Activated CD4-positive, CD25-positive, alpha-beta regulatory T cell treated with anti-CD3 and anti-CD28 coated beads, Interleukin-2, amount 50 U/mL, for 72 hours (primary cell): Measurements from ENCODE around the gene SMIM45.
A peak's percentile ranks its signal among the peaks of the same experiment; 100 is the strongest.
"Not testable (repeated sequence)": the region's sequence is repeated elsewhere in the genome, so short reads cannot be mapped to it uniquely, and the experiment has no call there.

Experiments
- DNase-seq: peaks from one replicate; pipeline ENCODE4 v3.0.0; 2021

Gene SMIM45

DNA sequence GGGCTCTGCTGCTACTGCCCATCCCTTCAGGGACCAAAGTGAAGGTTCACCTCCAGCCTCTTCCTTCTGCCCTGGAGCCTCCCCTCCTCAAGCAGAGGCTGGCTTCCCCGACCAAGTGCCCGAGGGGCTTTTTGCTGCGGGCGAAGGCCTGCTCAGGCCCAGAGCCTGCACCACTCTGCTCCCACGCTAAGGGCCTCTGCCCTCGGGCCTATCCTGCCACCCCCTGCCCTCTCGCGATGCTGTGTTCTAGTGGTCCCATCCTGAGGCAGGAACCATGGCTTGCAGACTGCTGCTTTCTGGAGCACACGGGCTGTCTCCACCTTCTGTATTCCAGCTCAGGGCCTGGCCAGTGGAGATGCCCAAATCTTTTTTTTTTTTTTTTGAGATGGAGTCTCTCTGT is 16.4 kb upstream of the SMIM45 start:
- DNase-seq, result no peak

- DNase-seq, result no peak
These were observed 15.1 kb upstream of the SMIM45 start for GRCh38 chr22:41936894-41937169.

GRCh38 chr22:41939981-41940831 is 11.7 kb upstream of the SMIM45 start:
- peak; percentile 82 for DNase-seq

DNA sequence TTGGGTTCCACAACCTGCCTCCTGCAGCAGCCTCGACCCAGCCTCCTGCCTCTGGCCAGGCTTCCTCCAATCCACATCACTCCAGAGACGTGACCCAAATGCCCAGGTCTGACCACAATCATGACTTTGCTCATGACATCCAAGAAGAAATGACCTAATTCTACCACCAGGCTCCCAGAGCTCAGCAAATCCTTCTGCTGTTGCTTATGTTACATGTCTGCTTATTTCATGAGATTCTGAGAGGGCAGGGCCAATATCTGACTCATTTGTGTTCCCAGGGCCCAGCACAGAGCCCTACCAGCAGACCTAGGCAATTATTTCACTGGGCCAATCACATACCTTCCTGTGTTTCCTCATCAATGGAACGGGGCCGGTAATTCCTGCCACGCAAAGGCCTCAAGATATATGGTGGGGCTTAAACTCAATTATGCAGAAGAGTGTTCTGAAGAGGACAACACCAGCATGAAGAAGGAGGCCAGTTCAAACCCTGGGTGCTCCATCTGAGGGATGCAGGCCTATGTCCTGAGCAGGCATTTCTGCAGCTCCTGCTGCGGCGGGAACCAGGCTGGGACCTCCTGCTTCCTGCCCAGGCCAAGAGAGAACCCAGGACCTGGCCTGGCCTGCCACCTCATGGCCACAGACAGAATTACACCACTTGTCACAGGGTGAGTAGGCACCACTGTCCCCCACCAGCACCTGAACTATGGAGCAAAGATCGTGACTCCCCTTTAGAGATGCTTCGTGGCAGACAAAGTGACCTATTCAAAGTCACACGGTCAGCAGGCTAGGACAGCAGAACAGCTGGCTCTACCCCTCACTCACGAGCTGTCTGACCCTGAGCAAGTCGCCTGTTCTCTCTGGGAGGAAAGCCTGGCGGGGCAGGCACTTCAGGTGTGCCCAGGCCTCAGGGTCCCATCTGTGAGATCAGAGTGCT is 10.9 kb upstream of the SMIM45 start:
- DNase-seq, result peak; percentile 82

DNA sequence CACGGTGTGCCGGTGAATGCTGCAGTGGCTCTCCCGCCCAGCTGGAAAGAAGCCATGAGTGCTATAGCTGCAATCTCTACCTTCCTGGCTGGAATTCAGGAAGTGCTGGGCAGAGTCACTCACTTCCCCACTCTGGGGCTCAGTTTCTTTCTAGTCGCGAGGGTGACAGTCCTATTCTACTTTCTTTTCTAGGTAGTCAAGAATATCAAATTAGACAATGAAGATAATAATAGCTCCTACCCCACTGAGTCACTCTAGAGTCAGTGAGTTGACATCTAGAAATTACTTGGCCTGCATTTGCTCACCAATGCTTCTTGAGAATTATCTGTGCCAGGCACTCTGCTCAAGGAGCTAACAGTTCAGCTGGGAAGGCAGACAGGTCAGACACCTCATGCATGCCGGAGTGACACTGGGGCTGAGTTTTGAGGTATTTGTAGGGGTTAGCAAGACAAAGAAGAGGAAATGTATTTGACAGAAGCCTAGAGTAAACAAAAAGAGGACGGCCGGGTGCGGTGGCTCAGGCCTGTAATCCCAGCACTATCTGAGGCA is 8.2 kb upstream of the SMIM45 start:
- no peak for DNase-seq

DNA sequence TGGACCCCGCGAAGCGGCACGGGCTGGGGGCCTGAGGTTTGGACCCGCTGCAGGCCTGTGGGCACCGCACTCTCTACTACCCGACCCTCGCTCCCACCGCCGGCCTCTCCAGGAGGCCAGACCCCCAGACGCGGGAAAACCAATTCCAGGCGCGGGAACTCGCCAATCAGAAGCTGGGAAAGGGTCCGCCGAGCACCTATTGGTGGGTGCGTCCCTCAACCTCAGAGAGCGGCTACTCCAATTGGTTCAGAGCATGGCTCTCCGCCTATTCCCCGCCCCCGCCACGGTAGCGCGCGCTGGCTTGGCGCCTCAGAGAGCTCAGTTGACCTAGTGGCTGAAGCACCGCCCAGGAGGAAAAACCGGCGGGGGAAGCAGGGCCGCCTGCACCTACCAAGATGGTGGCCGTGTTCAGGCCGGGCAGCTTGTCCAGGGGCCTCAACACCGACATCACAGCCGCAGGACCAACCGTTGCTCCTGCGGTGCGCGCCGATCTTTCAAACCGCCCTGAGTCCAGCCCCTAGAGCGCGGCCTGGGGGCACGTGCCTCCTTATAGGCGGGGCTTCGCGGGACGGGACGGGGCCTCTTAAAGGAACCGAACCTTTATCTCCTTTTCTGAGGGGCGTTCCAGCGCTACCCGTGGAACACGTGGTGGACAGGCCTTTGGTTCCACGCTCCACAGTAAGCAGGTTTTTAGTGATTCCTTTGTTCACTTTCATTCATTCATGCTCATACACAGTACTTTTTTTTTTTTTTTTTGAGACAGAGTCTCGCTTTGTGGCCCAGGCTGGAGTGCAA is 5.1 kb upstream of the SMIM45 start, which contains the start of gene CENPM:
TSS of gene CENPM (minus strand) at position 524 of the 795 bp plus-strand sequence. CDS start at position 448, 76 bp downstream.
- peak; percentile 93 for DNase-seq

GRCh38 chr22:41947424-41948080 is 4.4 kb upstream of the SMIM45 start:
- no peak for DNase-seq

GRCh38 chr22:41948142-41948541 is 3.8 kb upstream of the SMIM45 start:
- no peak for DNase-seq

DNA sequence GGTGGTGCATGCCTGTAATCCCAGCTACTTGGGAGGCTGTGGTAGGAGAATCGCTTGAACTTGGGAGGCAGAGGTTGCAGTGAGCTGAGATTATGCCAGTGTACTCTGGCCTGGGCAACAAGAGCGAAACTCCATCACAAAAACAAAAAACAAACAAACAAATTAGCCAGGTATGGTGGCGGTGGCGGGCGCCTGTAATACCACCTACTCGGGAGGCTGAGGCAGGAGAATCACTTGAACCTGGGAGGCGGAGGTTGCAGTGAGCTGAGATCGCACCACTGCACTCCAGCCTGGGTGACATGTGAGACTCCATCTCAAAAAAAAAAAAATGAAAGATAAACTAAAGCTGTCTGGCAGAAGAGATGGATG is 3.0 kb upstream of the SMIM45 start:
- DNase-seq, result not testable (repeated sequence)

- no peak for DNase-seq
These were observed 2.5 kb upstream of the SMIM45 start for GRCh38 chr22:41949297-41949965.

- no peak for DNase-seq
These were observed 763 bp downstream of the SMIM45 start for GRCh38 chr22:41952713-41953112.

DNA sequence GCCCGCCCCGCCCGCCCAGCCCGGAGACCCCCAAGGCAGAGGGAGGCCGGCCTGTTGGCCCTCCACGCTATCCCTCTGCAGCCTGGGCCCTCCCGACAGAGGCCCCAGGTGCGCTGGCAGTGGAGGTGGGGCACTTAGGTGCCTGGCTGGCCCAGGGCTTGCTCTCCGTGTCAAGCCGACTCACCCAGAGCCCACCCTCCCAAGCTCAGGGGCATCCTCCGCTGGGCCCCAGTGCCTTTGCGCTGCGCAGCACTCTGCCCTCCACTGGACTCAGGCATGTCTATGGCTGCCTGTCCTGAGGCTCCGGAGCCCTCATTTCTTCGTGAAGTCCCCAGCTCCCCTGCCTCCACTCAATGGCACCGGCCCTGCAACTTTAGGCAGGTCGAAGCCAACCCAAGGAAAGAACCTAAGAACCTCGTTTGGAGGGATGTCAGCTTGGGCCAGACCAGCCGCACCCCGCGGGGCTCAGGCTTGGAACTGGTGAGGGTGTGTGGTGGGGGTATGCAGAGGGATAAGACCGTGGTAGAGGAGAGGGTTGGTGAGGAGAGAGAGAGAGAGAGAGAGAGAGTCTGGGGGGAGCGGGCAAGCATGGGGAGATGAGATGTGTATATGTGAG is 6.1 kb downstream of the SMIM45 start:
- no peak for DNase-seq

GRCh38 chr22:41963453-41964111 is 11.6 kb downstream of the SMIM45 start:
- DNase-seq, result no peak

GRCh38 chr22:41964112-41964491 is 12.2 kb downstream of the SMIM45 start:
- no peak for DNase-seq

GRCh38 chr22:41966225-41966606 is 14.3 kb downstream of the SMIM45 start:
- DNase-seq, result no peak

GRCh38 chr22:41966607-41967240 is 14.8 kb downstream of the SMIM45 start:
- DNase-seq, result peak; percentile 39

DNA sequence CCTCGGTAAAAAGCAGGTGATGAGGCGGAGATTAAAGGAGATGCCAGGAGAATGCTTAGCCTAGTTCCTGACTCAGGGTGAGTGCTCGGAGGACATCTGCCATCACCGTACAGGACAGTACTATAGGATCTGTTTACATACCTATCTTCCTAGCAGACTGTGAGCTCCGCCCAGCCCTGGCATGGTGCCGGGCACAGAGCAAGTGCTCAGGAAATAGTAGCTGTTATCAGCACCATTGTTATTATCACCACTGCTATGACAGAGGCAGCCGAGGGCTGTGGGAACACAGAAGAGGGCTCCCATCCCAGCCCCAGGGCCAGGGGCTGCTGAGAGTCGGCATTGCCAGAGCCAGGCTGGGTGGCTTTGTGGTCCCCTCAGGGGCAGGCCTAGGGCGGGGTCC is 16.7 kb downstream of the SMIM45 start:
- no peak for DNase-seq

- DNase-seq, result no peak
These were observed 17.2 kb downstream of the SMIM45 start, which contains the start of gene SEPTIN3 for GRCh38 chr22:41969110-41969646. TSS of gene SEPTIN3 (plus strand) at chr22:41969443. CDS start at chr22:41971493, 2,050 bp downstream.

- DNase-seq, result no peak
These were observed 18.7 kb downstream of the SMIM45 start for GRCh38 chr22:41970601-41971000.

DNA sequence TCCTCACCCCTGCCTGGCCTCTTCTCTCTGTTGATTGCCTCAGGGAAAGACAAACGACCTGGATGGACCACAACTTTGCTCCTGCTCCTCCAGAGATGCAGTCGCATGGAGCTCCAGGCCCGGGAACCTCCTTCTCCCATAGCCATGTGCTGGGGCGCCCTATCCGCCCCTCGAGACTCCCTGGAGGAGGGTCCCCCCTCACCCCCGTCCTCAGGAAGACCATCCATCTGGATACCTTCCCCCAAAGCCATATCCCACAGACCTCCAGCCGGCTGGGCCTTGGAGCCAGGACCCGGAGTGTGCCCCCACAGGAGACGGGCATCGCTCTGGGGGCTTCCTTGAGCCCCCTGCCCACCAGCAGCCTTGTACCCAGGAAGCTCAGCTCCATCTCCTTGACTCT is 19.5 kb downstream of the SMIM45 start:
- no peak for DNase-seq
